Fibroblast of upper back skin (primary cell): Measurements from ENCODE around the gene NCKAP5.

Source experiments
- DNase-seq: peaks from one replicate; pipeline ENCODE4 v3.0.0-alpha.2; 2013

NCKAP5 gene

DNA sequence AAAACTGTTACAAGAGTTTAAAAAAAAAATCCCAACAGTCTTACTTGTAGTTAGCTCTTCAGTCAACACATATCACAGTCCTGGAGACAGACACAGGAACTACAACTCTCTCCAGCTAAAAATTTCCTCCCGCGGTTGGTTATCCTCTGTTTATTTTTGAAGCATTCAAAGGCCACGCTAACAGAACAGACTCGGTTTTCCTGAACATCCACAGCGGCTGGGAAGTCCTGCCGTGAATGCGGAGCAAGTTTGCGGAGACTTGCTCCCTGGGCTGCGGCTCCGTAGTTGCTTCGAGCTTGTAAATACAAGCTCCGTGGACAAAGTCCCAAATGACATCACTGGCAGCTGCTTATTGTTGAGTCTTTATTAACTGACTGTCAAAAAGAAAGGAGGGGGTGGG is at the start of gene NCKAP5:
TSS of gene NCKAP5 (minus strand) at position 292 of the 400 bp plus-strand sequence. CDS start 50,937 bp downstream, outside the sequence.
- DNase-seq = peak; percentile 38

DNA sequence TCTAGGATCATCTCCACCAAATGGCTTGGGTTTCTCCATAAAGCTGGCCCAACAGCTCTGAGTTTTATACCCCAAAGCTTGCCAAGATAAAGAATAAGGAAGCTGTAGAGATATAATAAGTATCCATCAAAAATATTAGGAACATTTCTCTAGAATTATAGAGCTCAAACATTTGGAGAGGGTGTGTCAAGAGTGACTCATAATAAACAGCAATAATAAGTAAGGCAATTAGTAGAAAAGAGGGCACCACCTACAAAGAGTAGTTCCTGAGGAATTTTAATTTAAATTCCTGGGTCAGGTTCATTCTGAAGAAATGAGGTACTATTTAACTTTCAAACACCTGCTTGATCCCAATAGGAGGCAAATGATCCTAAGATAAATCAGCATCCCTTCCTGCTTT is 41.4 kb upstream of the NCKAP5 start:
- DNase-seq = no peak

DNA sequence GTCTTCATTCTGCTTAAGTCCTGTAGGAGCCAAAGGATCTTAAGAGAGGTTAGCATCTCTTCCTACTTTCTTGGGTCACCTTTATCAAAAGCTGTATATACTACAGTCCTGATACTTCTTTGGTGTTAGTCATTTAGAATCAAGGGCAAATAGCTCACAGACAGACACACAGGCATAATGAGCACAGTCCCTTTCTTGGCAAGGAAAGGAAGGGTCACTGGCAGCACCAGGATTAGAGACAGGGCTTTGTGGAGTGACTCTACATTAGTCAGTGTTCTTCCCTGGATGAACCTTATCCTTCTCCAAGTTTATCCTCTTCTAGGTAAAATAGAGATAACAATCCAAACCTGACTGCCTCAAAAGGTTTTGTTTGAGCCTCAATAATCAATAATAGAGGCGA is 40.0 kb upstream of the NCKAP5 start:
- no peak for DNase-seq

DNA sequence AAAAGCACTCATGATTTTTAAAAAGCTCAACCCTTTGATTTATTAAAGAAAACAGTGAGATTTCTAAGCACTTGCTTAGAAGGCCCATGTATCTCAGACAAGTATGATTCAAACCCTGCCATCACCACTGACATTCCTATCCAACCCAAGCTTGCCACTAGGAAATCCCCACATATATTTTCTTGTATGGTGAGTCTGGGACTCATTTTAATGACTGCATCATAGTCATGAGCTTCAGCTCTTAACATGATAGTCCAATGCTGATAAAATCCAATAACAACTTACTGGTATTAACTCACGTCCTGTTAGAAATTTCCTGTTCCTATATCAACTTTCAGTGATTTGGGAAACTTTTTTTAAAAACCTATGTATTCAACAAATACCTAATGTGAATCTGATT is 39.4 kb upstream of the NCKAP5 start:
- DNase-seq = peak; percentile 72

DNA sequence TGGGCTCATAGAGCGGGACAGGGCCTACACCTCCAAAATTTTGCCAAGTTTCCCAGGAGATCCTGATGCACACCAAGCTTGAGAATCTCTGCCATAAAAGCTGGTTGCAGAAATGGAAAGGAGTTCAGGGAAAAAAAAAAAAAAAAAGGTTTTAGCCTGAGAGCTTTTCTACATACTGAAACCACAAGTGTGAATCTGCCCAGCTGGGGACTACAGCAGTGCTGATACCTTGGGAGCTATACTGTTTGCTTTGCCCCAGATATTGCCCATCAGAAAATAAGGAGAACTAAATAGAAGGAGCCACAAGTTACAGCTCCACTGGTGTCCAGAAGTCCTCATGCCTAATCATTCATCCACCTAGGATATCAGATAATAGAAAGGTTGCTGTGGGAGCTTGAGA is 38.4 kb upstream of the NCKAP5 start:
- DNase-seq = no peak

DNA sequence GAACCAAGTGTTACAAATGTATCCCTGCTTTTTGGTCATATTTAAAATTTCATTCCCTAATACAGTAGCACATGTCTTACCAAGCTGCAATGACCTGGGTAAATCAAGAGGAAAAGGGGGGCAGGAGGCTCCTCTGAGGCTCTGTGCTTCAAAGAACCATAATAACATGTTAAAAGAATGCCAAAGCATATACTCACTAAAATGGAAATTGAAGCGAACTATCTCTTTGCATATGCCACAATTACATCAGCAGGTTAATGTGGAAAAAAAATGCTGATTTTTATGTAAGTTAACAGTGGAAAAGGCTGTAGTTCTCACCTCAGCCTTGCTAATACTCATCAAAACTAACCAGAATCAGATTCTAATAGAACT is 37.5 kb upstream of the NCKAP5 start:
- DNase-seq = no peak

DNA sequence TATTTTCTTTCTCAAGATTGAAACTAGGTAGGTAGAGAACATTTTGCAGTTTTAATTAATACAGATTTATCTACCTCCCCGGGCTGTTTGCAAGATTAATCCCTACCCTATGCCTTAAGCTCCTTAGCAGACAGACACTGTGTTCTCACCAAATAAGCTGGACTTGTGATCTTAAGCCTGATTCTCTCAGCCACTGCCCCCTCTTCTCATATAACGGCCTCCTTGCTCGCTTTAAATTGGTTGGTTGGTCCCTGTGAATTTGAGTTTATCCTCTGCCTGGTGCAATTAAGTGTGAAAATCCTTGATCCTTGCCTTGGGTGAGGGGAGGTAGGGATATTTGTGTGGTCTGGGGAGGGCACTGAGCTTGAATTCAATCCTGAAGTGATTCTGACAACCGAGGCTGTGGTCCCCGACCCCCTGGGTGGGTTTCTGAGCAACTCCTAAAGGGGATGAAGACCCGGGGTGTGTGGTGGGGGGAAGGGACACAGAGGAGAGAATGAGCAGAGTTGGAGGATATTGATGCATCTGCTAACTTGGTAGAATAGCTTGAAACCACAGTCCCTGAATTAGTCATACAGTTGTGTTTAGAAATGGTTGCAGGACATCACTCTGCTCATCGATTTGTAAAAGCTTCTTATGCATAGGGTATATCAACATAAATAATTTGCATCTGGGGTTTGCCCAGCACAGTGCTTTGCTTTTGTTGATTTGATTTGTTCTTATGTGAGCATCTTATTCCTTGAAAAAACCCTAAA is 36.9 kb upstream of the NCKAP5 start:
- peak; percentile 43 for DNase-seq

DNA sequence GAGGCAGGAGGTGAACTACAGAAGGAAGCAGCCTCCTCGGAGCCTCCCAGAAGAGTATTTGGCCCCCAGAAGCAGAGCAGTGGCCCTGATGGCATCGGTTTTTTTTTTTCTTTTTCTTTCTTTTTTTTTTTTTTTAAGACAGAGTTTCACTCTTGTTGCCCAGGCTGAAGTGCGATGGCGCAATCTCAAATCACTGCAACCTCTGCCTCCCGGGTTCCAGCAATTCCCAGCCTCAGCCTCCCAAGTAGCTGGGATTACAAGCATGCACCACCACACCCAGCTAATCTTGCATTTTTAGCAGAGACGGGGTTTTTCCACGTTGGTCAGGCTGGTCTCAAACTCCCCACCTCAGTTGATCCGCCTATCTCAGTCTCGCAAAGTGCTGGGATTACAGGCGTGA is 34.8 kb upstream of the NCKAP5 start:
- DNase-seq = no peak

DNA sequence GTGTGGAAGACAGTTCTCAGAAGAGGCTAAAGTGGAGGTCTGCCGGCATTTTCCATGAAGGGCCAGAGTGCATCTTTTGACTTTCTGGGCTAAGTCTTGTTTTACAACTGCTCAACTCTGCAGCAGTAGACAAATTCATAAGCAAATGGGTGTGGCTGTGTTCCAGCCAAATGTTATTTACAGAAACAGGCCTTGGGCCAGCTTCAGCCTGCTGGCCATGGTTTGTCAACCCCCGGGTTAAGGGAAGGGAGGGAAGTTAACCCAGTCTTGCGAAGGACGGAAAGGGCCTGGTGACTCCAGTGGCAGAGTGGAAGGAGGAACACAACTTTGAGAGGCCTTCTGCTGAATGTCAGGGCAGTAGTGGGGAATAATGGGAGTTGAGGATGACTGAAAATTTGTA is 34.3 kb upstream of the NCKAP5 start:
- no peak for DNase-seq

DNA sequence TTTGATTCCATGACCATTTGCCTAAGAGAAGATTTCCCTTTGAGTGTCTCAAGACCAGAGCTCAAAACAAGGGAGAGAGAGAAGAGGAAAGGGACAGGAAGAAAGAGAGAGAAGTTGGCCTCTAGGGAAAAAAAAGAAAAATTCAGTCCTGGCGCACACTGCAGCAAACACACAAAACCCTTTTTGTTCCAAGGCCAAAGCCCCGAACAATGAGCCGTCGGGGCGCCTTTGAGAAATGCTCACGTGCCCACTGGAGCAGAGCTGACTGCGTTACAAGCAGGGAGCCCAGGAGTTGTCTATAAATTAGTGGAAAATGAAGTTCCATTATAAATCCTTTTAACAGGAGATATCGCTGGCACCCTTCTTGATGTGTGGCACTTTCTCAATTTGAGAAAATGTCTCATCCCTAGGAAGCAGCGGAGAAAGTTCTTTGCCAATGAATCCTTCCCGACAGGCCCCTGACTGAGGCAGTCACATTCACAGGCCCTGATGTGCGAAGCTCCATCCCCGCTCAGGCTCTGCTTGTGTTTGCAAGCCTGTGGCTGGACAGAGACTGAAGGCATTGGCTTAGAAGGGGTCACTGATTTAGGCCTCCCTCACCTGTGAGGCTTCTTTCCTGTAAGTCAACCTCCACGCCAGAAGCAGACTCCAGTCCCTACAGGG is 32.1 kb upstream of the NCKAP5 start:
- no peak for DNase-seq

DNA sequence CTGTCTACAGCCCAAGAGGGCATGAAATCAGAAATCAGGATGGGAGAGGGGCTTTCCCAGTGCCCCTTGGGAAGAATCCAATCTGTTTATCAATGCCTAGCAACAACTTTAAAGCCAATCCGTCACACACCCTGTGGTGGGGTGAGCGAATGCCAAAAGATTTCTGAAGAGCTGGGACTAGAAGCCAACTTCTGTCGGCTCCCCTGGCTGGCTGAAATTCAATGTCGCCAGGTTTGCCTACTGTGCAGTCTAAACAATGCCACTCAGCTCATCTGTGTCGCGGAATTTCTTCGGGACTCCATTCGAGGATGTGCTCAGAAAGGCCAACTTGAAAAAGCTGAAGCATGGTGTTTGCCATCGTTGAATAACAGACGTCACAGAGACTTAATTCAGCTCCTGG is 31.5 kb upstream of the NCKAP5 start:
- no peak for DNase-seq

DNA sequence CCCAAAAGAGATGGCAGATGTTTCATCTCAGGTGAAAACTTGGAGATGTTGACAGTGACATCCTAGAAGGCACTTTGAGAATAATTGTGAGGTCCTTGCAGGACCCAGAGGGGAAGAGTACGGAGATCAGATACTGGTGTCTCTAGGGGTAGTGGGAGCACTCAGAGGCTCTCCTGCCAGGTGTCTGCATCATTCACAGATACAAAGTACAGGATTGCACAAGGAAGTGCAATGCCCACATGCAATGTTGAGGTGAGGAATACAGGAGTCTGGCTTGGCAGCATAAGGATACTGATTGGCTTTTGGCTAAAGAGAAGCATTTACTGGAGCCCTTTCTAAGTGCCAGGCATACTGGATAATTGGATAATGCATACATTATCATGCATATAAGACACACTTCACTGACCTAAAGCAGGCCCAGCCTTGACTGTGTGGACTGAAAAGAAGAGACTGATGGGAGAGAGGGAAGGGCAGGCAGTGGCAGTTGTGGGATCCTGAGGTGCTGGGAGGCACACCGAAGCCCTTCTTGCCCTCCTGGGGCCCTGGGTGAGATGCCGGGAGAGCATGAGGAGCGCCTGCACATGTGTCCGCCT is 31.0 kb upstream of the NCKAP5 start:
- no peak for DNase-seq

DNA sequence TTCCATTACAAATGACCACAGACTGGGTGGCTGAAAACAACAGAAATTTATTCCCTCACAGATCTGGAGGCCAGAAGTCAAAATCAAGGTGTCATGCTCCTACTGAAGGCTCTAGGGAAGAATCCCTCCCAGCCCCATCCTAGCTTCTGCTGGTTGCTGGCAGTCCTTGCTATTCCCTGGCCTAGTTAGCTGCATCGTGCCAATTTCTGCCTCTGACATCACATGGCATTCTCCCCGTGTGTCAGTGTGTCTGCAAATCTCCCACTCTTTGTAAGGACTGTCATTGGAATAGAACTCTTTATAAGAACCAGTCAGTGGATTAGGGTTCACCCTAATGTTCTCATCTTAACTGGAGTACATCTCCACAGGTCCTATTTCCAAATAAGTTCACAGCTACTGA is 30.5 kb upstream of the NCKAP5 start:
- no peak for DNase-seq

DNA sequence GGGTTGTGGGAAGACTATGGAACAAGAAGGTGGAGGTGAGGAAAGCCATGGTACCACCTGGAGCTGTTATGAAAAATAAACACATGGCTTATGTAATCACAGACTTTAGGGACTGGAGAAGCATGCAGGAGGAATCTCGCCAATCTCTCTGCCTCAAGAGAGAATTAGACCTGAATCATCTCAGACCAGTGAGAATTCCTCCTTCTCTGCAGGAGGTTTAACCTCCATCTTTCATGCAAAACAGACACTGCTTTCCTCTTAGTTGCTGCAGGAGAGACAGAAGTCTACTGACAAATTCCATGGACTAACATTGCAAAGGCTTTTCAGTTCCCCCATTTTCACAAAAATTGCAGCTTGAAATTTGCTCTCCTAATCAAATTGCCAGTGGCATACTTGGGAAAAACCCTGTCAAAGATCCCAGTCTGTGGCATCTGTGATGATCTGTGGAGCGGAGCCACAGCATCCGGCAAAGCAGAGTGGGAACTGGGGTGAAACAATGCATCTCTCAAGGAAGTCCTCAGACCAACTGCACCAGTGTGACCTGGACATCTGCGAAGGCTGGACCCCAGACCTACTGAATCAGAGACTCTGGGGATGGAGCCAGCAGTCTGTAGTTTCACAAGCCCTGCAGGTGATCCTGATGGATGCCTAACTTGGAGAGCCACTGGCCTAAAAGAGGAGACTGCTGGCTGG is 28.6 kb upstream of the NCKAP5 start:
- DNase-seq = peak; percentile 62

DNA sequence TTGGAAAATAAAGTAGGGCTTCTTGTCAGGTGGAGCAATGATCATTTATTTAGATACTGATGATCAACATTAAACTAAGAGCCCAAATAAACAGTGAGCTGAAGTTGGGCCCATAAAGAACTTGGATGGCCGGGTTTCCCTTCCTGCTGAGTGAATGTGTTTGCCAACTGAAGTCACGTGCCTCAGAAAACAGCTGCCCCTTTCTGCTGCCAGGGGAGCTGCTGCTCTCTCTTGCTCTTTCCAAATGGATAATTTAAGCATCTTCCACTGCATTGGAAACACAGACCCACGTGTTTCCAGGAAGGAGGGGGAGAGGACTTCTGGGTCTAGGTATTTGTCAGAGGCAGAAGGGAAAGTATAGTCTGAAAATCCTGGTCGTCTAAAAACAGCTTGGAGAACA is 22.9 kb upstream of the NCKAP5 start:
- DNase-seq = no peak

DNA sequence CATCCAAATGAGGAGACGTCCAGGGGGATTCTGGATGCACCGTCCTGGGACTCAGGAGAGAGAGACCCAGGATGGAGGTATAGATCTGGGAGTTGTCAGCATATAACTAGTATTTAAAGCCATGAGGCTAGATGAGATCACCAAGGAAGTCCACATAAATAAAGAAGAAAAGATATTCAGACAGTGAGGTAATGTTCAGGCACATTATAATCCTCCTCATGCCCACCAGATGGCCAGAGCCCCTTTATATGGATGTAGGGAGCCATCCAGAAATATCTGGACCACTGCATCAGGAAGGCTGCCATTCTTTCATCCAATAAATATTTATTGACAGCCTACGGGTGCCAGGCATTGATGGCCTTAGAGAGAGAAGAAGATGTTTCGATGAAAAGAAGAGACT is 21.2 kb upstream of the NCKAP5 start:
- no peak for DNase-seq

DNA sequence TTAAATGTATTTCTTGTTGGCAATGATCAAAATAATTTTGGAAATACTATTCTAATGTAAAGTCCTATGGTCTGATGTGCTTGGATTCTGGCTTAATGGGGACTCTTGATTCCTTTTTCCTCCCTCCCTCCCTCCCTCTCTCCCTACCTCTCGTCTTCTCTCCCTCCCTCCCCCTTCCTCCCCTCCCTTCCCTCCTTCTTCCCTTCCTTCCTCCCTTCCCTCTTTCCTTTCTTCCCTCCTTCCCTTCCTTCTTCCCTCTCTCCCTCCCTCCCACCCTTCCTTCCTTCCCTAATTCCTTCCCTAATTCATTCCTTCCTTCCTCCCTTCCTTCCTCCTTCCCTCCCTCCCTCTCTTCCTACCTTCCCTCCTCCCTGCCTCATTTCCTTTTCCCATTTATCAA is 19.9 kb upstream of the NCKAP5 start:
- no peak for DNase-seq

DNA sequence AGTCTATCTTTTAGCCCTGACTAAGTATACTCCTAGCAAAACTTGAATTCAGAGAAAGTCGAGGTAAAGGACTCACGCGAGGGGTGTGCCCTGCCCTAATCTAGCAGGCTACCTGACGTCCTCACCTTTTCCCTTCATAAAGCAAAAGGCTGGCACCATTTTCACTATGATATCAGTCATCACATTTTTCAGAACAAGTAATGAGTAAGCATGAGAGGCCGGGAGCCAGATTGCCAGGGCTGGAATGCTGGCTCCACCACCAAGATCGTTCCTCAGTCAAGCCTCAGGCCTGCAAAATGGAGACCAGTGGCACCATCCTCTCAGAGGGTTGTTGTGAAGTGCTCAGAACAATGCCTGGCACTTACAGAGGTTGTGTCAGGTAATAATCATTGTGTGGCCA is 18.7 kb upstream of the NCKAP5 start:
- DNase-seq = no peak

DNA sequence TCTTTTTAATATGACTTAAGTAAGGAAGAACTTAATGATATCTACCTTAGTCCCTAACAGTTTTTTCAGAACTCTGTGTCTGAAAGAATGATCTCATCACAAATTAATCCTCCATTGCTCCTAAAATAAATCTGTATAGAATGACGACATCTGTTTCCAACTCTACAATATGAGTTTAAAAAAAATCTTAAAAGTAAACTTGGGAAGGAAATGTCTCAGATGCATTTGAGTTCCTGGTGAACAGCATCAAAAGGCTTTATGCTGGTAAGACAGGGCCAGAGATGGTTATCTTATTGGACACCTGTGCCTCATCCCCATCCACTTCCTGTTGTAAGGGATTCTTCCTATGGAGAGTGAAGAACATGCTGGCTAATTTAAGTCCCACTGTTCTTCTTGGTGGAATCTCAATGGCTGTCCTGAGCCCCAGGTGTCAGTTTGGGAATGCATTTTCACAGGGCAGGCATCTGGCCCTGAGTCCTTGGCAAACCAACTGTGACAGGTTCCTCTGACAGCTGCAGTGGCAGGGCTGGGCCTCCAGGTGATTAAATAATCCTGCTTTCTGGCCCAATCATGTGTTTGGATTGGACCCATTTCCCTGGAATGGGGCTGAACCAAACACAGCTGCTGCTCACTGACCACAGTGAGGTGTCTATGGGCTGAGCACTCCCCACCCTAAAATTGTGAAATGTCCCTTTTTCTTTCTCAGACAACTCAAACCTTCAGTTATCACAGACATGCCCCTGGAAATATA is 12.9 kb upstream of the NCKAP5 start:
- no peak for DNase-seq

DNA sequence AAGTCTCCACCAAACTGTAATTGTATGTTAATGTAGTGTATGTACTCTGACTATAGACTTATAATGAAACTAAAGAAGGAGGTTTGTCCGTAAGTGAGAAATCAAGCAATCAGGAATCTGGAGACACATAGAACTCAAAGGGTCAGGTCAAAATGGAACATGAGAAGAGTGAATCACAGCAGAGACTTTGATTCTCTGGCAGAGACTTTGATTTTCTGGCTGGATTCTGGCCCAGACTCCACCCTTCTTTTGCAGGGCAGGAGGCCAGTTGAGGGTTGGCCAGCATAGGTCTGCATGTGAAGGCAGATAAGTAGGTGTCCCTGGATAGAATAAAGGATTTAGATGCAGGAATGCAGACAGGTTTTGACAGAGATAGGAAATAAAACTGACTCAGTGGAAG is 11.0 kb upstream of the NCKAP5 start:
- DNase-seq = peak; percentile 70

DNA sequence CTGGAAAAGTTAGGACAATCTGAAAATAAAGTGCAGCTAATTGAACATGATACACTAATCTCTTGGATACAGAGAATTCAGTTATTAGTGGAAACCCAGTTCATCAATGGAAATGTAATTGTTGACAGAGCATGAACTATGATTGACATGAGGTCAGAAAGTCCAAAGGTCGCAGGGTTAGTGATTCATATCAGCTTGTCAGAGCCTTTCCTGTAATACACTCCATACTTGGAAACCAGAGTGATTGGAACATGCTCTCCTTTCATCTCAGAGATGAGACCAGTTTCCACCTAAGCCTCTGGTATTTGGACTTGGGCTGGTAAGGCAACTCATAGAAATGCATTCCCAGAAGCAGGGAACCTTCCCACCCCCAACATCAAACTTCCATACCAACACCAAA is 8.5 kb upstream of the NCKAP5 start:
- no peak for DNase-seq

DNA sequence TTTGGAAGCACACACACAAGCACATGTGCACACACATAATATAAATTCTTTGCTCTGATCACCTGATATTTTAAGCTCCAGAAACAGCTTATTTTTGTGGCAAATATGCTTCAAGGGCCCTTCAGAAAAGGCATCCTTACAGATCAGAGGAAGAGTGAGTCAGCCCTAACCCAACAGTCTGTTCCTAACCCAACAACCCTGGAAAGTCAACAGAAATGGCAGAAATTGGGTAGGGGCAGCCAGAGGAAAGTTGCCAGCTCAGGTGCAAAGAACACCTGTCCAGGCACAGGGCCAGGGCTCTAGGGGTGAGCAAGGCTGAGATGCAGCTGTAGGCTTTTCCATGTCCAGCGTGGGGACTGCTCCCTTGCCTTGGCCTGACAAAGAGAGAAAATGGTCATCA is 6.4 kb upstream of the NCKAP5 start:
- no peak for DNase-seq

DNA sequence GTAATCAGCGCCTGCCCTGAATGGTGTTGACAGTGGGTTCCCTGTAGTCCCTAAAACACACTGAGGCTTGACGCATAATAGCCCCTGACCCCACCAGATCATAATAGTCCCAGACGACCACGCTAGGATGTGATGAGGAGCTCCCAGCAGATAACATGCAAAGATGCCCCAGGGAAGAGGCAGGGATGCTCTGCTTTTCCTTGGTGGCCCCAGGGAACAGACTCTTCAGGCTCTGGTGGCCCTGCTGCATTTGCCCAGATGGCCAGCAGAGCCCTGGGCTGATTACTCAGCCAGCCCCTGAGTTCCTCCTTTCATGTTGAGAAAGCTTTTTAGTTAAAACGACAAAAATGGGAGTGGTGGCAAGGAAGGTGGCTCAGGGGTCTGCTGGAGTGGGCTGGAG is 5.9 kb upstream of the NCKAP5 start:
- no peak for DNase-seq
